GM12801 (cell line): ENCODE results near the gene FGD5.

Experiments used
- CTCF ChIP-seq: IDR thresholded peaks from one replicate; pipeline ENCODE4 v1.5.1; 2011; ENCODE audit warnings: control low read depth; ENCODE audit not compliant: insufficient read length; ENCODE audit errors: extremely low read depth

FGD5 gene

GRCh38 chr3:14836049-14836468, 17.3 kb downstream of the FGD5 start:
- no peak for TF ChIP-seq CTCF

GRCh38 chr3:14837186-14837877, 18.6 kb downstream of the FGD5 start:
- TF ChIP-seq CTCF = no peak

- no peak for TF ChIP-seq CTCF
Measured at GRCh38 chr3:14837878-14838258, 19.1 kb downstream of the FGD5 start.

- no peak for TF ChIP-seq CTCF
Measured at GRCh38 chr3:14839236-14839635, 20.5 kb downstream of the FGD5 start.

GRCh38 chr3:14841836-14842235, 23.1 kb downstream of the FGD5 start:
- no peak for TF ChIP-seq CTCF

- TF ChIP-seq CTCF = no peak
Measured at GRCh38 chr3:14842277-14842676, 23.5 kb downstream of the FGD5 start.

GRCh38 chr3:14843321-14843720, 24.6 kb downstream of the FGD5 start:
- TF ChIP-seq CTCF = no peak
